GM18867 (cell line): Measurements from ENCODE around the gene GNB4.
A peak's percentile ranks its signal among the peaks of the same experiment; 100 is the strongest.

Experiments used
- ATAC-seq: cut with Tn5 transposase; IDR thresholded peaks from one replicate; pipeline ENCODE4 v1.9.1; 2021; ENCODE audit warnings: mild to moderate bottlenecking, moderate library complexity; ENCODE audit not compliant: unreplicated experiment

GNB4 gene

GRCh38 chr3:179438841-179439240 lies 12.4 kb downstream of the GNB4 start:
- peak; percentile 91 for ATAC-seq

DNA sequence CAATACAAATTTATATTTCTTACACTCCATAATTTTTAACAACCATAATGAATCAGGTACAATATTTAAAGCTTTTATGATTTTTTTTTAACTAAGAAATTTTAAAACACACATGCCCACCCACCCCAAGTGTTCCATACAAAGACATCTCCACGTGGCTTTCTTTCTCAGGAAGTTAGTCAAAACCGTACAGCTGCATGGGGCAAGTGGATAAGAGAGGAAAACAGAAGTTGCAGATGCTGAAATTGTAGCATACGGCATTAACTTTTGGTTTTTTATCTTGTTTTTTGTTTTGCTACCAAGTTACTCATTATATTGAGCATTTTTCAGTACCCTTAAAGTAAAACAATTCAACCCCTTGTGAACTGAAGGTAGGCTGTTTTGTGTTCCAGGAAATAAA lies 14.8 kb downstream of the GNB4 start:
- no peak for ATAC-seq

GRCh38 chr3:179432451-179432850 lies 18.8 kb downstream of the GNB4 start:
- no peak for ATAC-seq

DNA sequence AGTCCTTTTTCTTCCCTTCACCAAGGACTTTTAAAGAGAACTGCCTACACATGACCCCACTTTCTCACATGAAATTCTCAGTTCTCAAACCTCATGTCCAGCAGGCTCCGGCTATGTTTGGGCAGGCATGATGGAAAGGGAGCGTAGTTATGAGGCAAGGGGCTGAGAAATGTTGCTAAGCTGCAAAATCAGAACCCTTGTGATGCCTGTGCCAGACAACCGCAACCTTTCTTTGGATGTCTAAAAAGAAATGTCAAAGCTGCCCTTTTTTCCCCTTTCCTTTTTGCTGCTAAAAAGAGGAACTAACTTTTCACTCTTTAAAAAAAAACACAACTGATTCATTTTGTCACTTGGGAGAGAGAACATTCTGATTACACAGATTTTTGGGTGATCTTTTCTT lies 19.2 kb downstream of the GNB4 start:
- ATAC-seq: peak; percentile 60

DNA sequence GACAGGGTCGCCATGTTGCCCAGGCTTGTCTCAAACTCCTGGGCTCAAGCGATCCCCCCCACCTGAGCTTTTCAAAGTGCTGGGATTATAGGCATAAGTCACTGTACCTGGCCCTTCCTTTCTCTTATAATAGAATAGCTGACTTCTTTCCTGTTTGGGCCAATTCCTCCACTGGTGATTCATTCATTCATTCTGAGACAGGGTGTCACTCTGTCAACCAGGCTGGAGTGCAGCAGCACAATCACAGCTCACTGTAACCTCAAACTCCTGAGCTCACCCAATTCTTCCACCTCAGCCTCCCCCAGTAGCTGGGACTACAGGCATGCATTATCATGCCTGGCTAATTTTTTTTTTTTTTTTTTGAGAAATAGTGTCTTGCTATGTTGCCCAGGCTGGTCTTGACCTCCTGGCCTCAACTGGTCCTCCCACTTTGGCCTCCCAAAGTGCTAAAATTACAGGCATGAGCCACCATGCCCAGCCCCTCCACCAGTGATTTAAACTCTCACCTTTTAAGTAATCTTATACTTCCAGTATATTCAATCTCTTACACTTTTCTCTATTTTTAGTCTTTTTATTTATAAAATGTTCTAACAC lies 20.9 kb downstream of the GNB4 start:
- no peak for ATAC-seq

DNA sequence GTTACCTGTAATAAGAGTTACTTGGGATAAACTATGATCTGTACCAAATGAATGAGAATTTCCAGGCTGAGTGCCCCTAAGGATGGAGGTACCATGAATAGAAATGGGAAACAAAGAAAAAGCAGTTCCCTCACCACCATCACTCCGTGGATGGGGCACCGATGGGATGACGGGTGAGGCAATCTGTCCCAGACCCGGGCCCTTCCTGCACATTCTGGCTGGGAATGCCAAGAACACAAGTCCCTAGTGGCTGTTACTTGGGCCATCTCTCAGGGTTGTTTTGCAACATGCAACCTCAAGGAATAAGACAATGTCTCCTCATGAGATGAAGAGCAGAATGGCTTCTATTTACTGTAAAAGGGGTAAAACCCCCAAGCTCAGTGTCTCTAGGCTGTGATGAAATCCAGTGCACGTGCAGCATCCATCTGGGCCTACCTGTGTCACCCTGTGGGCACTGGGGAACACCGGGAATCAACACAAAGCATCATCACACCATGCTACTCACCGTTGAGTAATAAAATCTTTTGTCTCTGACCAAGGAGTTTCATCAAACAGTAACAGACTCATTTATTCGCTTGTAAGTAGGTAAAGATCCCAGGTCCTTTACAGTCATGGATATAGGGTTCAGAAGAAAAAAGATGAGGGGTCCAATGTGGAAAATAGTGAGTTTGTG lies 22.3 kb downstream of the GNB4 start:
- ATAC-seq: no peak

DNA sequence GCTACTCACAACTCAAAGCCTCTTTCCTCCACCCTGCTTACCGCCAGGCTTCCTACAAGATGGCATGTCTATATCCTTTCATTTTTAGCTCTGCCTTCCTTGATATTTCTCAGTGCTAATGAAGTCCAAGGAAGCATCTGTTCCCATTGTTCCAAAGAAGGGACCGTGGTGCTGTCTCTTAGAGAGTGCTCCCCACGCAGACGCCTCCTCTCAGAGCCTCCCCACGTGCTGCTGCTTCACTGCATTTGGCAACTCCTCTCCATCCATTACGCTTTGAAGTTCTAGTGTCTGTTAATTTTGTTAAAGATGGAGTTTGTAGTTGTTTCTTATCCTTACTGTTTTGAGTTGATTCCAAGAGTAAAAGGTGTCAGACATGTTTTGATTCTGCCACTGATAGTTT lies 26.2 kb downstream of the GNB4 start:
- ATAC-seq: no peak

- ATAC-seq: no peak
Measured at GRCh38 chr3:179421500-179421899, 29.8 kb downstream of the GNB4 start.

DNA sequence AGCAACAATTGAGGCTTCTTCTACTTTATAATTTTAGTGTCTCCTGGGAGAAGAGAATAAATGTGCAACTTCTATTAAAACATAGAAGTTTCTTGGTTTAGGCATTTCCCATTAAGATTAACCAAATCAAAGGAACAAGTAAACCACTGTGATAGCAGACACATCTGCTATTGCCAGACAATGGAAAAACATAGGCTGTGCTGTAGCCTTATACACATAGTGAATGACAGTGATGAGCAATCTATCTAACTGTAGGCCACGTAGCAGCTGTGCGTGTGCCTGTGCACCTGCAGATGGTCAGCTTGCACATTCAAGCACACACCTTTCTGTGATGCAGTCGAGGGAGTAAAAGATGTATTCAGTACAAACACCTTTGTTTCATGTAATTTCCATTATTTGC lies 32.7 kb downstream of the GNB4 start:
- no peak for ATAC-seq

- no peak for ATAC-seq
Measured at GRCh38 chr3:179416681-179417080, 34.6 kb downstream of the GNB4 start.

GRCh38 chr3:179415377-179415776 lies 35.9 kb downstream of the GNB4 start:
- no peak for ATAC-seq

- no peak for ATAC-seq
Measured at GRCh38 chr3:179414804-179415203, 36.5 kb downstream of the GNB4 start.

DNA sequence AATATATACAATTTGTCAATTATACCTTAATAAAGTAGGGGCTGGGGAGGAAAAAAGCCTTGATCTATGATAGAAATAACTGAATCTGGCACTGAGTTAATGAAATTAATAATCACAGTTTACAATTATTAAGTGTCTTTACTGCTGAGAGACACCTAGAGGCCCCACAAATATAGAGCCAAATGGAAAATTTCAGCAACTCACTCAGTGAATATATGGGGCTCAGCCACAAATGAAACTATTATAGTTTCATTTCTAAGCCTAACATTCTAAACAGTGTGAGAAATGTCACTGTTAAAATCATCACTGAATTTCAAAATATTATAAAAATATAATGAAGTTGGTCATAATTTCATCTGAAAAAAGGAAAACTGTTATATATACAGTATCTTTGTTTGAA lies 40.3 kb downstream of the GNB4 start:
- no peak for ATAC-seq

DNA sequence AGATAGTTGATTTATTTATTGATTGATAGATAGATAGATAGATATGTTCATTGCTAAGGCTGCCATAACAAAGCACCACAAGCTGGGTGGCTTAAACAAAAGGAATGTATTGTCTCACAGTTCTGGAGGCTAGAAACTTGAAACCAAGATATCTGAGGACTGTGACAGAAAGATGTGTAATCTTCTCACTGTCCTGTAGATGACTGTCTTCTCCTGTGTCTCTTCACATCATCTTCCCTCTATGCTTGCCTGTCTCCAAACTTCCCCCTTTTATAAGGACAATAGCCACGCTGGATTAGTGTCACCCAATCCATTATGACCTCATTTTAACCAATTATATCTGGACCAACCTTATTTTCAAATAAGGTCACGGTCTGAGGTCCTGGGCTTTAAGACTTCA lies 40.9 kb downstream of the GNB4 start:
- no peak for ATAC-seq

GRCh38 chr3:179404307-179404706 lies 47.0 kb downstream of the GNB4 start:
- ATAC-seq: no peak

DNA sequence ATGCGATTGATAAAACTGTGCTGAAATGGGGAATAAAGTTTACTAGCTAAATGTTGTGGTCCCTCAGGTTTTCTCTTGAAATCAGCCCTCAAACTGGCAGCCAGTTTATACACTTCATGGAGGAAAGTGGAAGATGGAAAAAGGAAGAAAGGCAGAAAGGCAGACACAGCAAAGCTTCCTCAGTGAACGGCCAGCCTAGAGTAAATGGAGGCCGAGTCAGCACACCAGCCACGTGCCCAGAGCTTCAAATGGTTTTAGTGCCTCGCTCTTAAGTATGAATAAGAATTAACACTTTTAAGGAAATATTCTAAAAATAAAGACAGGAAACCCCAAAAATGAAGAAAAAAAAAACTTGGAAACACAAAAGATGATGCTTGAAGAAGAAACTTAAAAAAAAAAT lies 48.3 kb downstream of the GNB4 start:
- no peak for ATAC-seq

DNA sequence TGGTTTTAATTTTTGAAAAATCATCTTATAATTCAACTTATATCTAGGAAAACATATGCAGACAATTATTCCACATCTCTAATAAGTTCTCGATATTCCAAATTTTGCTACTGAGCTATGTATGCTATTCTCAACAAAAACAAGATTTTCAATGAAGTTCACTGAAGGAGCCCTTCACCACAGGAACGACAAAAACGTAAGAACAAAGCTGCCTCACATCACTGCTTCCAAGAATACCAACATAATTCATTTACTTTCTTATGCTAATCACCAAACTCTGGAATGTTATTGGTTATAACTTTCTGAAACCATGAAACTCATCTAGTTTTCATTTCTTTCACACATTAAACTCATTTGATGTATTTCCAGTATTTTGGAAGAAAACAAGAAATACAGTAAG lies 49.7 kb downstream of the GNB4 start:
- no peak for ATAC-seq

GRCh38 chr3:179398574-179399231 lies 52.6 kb downstream of the GNB4 start:
- no peak for ATAC-seq

- no peak for ATAC-seq
Measured at GRCh38 chr3:179391906-179392305, 59.4 kb downstream of the GNB4 start.

GRCh38 chr3:179376474-179376873 lies 74.8 kb downstream of the GNB4 start:
- no peak for ATAC-seq

- ATAC-seq: no peak
Measured at GRCh38 chr3:179375091-179375999, 75.9 kb downstream of the GNB4 start.
